Spinal cord (tissue), 10 donors: Measurements from ENCODE around the gene CD59. TPM values are rescaled to one million over a fixed set of nuclear protein-coding genes. Genes with fewer than 3 reads are reported as not detected.
A peak's percentile ranks its signal among the peaks of the same experiment; 100 is the strongest.
"Not testable (repeated sequence)": the region's sequence is repeated elsewhere in the genome, so short reads cannot be mapped to it uniquely, and the experiment has no call there.

ENCODE experiments used
- DNase-seq, 6 donors: peaks; one replicate each; pipeline versions ENCODE4 v3.0.0 to v3.0.0-alpha.2; 2013 to 2015; ENCODE audit warnings: low spot score in 6 of 6, low read depth in 4 of 6
- H3K27ac ChIP-seq: one replicate; pipeline ENCODE4 v1.5.1; 2013; ENCODE audit warnings: low read depth, low read length, control low read depth
- H3K27me3 ChIP-seq: one replicate; pipeline ENCODE4 v1.6.1; 2013; ENCODE audit warnings: low read length; ENCODE audit not compliant: control insufficient read depth, insufficient read depth
- H3K36me3 ChIP-seq: one replicate; pipeline ENCODE4 v1.6.1; 2013; ENCODE audit warnings: low read length; ENCODE audit not compliant: control insufficient read depth, insufficient read depth
- H3K4me1 ChIP-seq: one replicate; pipeline ENCODE4 v1.6.1; 2013; ENCODE audit warnings: low read length; ENCODE audit not compliant: control insufficient read depth, insufficient read depth
- H3K4me3 ChIP-seq: one replicate; pipeline ENCODE4 v1.5.1; 2013; ENCODE audit warnings: low read depth, low read length, control low read depth
- H3K9me3 ChIP-seq: one replicate; pipeline ENCODE4 v1.6.1; 2013; ENCODE audit warnings: low read length; ENCODE audit not compliant: control insufficient read depth, insufficient read depth
- WGBS: methylation state at CpG from one replicate; pipeline ENCODE4 v1.1.5; 2013; ENCODE audit warnings: missing lambda C conversion rate; ENCODE audit not compliant: insufficient coverage; 5-methylcytosine and 5-hydroxymethylcytosine counted together
- polyA plus RNA-seq, 2 donors: library from polyadenylated mRNA; unstranded; fragments of 120-200 nt; gene quantifications; one replicate each; pipeline ENCODE4 v1.2.1, GENCODE V29; 2013; ENCODE audit not compliant: insufficient read length in 2 of 2
- total RNA-seq, 2 donors: library from RNA; depleted of rRNA in 1 of 2; stranded (reverse); fragments of 120-200 nt in 1 of 2; fragments of >200 nt in 1 of 2; gene quantifications; one replicate each; pipeline versions ENCODE4 v1.2.3 to v1.2.4, GENCODE V29; 2013 to 2014
- donor health status: healthy.

The CD59 gene
- total and polyA plus RNA-seq, 4 donors = 123 to 326 (median 159) TPM

DNA sequence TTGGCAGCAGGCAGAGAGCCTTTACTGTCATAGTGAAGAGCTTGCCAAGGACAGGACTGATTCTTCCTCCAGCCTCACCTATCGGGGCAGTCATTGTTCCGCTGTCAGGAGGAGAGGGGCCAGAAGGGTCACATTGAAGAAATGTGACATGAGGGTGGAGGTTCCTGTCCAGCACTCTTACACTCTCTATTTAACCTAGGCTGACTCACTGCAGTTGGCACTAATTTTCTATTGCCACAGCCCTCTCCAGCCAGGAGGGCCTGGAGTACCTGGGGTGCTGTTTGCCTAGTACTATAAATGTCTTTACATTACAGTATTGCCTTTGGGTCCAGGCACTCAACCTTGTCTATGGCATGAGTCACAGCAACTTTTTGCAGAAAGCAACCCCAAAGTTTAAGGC lies 28.4 kb downstream of the CD59 start:
- DNase-seq, H3K27ac ChIP-seq, H3K36me3 ChIP-seq, H3K9me3 ChIP-seq, H3K27me3 ChIP-seq, H3K4me3 ChIP-seq: not testable (repeated sequence)
- H3K4me1 ChIP-seq = peaks cover 12% of the 10 kb centered on the region
- WGBS = no CpG with 5 or more reads among the region's 2 CpGs

DNA sequence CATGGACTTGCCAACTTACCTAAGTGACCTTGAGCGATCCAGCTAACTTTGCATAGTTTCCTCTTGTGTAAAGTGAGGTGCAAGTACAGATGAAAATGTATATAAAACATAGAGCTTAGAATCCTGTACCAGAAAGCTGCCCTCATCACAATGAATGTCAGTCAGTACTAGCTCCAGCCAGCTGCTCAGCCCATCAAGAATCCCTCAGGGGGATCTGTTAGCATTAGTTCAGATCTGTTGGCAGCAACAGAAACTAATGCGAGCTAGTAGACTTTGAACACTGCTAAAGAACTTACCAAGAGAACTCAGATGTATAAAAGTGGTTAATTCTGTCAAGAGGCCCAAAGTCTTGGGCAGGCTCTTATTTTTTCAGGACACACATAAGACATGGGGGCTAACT lies 29.3 kb downstream of the CD59 start:
- Histone ChIP-seq H3K27me3 (no peaks in the 10 kb centered on the region), H3K36me3 (no peaks in the 10 kb centered on the region), H3K27ac (peak overlapping the region; percentile 25), H3K9me3 (no peaks in the 10 kb centered on the region), H3K4me1 (peaks cover 15% of the 10 kb centered on the region), H3K4me3 (no peak overlapping the region)
- DNase-seq = no peak
- 100% methylated on average over 1 of the region's 2 CpGs for WGBS

DNA sequence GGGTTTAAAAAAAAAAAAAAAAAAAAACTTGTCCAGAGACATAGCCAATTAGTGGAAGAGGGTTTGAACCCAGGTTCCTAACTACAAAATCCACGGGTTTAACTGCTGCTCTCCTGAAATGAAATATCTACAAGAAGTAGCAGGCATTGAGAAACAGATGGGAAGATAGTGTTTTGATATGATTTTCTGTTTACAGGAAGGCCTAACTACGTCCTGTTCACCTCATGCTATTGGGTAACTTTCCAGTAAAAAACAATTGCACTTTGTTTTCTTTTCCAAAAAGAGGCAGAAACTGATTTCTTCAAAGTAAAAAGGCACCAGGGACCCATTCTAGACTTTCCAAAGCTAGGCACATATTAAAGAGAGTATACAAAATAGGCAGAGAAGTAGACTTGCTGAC lies 29.7 kb downstream of the CD59 start:
- no CpG with 5 or more reads among the region's 2 CpGs for WGBS
- no peak overlapping the region for H3K4me3 ChIP-seq
- H3K27me3 ChIP-seq = no peaks in the 10 kb centered on the region
- H3K4me1 ChIP-seq = peaks cover 17% of the 10 kb centered on the region
- no peaks in the 10 kb centered on the region for H3K9me3 ChIP-seq
- peak overlapping the region; percentile 25 for H3K27ac ChIP-seq
- no peaks in the 10 kb centered on the region for H3K36me3 ChIP-seq
- DNase-seq = no peak

DNA sequence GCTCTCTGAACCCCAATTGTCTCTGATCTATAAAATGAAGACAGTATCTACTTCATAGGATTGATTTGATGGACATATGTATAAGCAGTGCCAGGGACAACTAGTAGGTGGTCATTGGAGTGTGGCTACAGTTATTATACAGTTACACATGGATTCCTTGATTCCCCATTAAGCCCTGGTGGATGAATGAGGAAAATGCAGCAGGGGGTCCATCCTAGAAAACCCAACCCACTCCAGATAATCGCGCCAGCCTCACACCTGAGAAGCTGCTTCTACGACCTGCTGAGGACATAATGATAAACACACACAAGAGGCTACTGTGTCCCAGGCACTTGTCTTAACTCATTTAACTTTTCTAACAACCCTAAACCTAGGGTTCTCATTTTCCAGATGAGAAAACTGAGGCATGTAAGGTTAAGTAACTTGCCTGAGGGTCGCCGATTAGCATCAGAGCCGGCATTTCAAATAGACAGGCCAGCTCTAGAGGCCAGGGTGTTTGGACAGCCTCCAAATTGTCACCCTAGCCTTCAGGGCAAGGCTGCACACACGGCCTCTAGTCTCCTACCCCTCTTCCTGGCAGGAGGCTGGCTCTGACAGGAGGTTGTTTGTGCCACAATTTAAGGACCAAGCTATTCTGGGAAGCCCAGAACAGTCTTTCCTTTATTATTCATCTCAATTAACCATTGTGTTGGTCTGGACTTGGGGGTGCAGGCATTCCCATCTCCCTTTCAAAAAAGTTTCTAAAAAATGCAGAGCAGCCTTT lies 31.8 kb downstream of the CD59 start:
- DNase-seq = no peak
- 74% methylated on average over 7 of the region's 7 CpGs for WGBS
- Histone ChIP-seq H3K9me3 (no peaks in the 10 kb centered on the region), H3K36me3 (no peaks in the 10 kb centered on the region), H3K27me3 (no peaks in the 10 kb centered on the region), H3K4me1 (peaks cover 28% of the 10 kb centered on the region), H3K4me3 (no peak overlapping the region), H3K27ac (no peak overlapping the region)

DNA sequence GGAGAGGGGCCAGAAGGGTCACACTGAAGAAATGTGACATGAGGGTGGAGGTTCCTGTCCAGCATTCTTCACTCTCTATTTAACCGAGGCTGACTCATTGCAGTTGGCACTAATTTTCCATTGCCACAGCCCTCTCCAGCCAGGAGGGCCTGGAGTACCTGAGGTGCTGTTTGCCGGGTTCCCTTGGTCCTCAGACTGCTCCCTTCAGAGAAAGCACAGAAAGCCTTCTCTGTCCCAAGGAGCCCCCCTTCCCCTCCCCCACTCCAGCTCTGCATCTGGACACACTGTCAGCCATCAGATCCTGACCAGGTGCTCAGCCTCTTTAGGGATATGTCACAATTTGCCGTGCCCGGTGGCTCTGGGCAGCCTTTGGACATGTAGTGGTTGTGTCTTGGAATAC lies 32.4 kb downstream of the CD59 start:
- Histone ChIP-seq H3K4me3 (no peak overlapping the region), H3K27me3 (no peaks in the 10 kb centered on the region), H3K4me1 (peaks cover 28% of the 10 kb centered on the region), H3K36me3 (no peaks in the 10 kb centered on the region), H3K27ac (no peak overlapping the region), H3K9me3 (no peaks in the 10 kb centered on the region)
- 80% methylated on average over 2 of the region's 4 CpGs for WGBS
- DNase-seq = no peak

DNA sequence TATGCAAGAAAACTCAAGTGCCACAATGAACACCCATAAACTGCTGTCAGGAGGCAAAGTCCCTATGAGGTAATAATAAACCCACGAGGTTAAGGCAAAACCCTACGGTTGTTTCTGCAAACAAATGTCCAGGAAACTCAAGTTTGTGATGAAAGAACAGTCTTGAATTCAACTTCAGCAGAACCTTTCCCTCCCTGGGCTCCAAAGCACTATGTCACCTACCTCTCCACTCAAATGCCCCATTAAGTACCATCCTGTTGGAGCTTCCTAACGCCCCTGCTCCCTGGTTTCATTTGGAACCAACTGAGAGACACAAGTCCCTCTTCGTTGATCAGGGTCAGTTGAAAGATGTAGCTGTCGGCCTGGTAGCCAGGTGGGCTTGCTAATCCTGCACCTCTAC lies 33.0 kb downstream of the CD59 start:
- DNase-seq = no peak
- H3K4me1 ChIP-seq = peaks cover 28% of the 10 kb centered on the region
- H3K4me3 ChIP-seq = no peak overlapping the region
- no peaks in the 10 kb centered on the region for H3K9me3 ChIP-seq
- H3K27me3 ChIP-seq = no peaks in the 10 kb centered on the region
- H3K27ac ChIP-seq = no peak overlapping the region
- 83% methylated on average over 1 of the region's 5 CpGs for WGBS
- H3K36me3 ChIP-seq = no peaks in the 10 kb centered on the region

DNA sequence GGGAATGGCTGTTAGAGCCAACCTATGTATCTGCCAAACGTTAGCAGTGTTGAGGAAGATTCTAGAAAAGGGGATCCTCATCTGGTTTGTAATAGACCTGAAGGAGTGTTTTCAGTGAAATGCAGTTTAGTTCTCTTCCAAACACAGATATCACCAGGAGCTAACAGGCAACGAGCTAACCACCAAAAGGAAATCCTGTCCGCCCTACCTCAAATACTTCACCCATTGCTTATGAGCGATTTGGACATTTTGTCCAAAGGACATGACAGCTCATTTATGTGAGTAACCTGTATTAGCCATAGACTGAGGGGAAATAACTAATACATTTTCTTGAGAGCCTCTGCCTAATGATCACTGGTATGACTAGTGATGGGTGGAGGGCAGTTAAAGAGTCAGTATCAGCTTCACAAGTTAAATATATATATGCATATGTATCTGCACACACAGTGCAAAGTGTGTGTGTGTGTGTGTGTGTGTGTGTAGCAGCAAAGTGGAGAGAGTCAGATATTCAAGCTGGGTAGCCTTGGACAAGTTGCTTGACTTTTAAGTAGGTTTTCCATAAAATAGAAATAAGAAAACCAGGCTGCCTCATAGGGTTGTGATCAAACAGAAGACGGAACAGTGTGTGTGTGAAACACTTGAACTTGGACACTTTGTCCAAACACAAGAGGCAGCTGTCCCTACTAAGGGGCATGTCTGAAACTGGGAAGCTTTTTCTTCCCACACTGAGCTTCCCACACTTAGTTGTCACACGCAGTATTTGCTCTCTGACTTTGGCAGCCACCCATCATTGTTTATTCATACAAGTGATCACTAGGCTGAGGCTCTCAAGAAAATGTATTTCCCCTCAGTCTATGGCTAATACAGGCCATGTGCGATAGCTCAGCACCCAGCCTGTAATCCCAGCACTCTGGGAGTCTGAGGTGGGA lies 34.7 kb downstream of the CD59 start:
- peak overlapping the region; percentile 42 for H3K4me3 ChIP-seq
- H3K9me3 ChIP-seq = no peaks in the 10 kb centered on the region
- peaks cover 4% of the 10 kb centered on the region for H3K27me3 ChIP-seq
- H3K4me1 ChIP-seq = peaks cover 31% of the 10 kb centered on the region
- peak overlapping the region; percentile 92 for H3K27ac ChIP-seq
- DNase-seq = peak in 4 of 6 donors; percentile 35 to 87 (median 62)
- 10% methylated on average over 2 of the region's 7 CpGs for WGBS
- no peaks in the 10 kb centered on the region for H3K36me3 ChIP-seq

DNA sequence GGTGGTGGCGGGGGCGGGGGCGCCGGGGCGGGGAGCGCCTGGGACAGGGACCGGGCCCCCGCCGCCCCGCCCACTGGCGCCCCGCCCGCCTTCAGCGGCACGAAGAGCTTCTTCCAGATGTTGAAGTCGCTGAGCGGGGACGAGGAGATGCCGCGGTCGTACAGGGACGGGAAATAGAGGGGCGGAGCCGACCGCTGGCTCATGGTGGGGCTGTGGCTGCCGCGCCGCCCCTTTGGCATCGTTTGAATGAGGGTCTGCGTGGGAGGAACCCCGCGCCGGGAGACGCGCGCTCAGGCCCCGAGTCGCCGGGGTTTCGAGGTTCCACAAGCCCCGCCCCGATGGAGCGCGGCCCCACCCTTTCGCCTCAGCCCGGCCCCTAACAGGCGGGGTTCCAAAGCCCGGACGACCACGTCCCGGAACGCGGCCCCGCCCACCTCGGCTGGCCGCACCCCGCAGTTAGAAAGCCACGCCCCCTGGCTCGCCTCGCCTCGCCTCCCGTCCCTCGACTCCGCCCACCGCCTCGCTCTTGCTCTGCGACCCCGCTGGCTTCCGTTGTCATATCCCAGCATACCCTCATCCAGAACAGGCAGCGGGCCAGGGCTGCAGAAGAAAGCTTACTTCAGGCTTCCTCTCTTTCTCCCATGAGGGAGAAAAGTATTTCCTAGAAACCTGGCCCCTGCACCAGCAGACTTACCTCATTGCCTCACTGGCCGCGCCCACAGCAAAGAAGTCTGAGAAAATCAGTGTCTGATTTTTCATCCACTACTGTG lies 35.5 kb downstream of the CD59 start, which contains the start of gene C11orf91:
C11orf91 (minus strand) TSS at position 325 of the 770 bp plus-strand sequence; CDS start at position 239, 86 bp downstream.
- DNase-seq = peak; percentile 86 to 99 (median 92)
- Histone ChIP-seq H3K4me1 (peaks cover 31% of the 10 kb centered on the region), H3K9me3 (no peaks in the 10 kb centered on the region), H3K27ac (peak within 1 kb of the TSS; percentile 92), H3K36me3 (no peaks in the 10 kb centered on the region), H3K4me3 (peak within 1 kb of the TSS; percentile 62), H3K27me3 (peaks cover 6% of the 10 kb centered on the region)
- WGBS = under 1% methylated on average over 66 of the region's 72 CpGs

DNA sequence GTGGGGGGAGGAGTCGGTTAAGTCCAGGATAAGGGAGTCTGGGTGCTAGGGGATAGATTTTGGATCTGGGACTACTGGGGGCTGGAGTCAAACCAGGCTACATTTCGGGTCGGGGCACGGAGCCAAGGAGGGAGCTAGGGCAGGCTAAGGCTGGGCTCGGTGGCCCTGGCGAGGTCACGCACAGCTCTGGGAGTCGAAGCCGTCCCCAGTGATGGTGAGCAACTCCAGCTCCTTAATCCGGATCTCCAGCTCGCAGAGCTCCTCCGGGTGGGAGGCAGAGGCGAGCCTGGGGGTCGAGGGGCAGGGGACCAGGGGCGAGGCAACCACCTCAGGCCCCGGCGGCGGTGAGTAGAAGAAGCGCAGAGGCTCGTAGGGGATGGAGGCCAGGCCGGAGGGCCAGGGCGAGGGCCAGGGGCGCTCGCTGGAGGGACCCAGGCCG lies 36.1 kb downstream of the CD59 start:
- Histone ChIP-seq H3K9me3 (no peaks in the 10 kb centered on the region), H3K27me3 (peaks cover 6% of the 10 kb centered on the region), H3K4me1 (peaks cover 35% of the 10 kb centered on the region), H3K4me3 (peak overlapping the region; percentile 62), H3K36me3 (no peaks in the 10 kb centered on the region), H3K27ac (peak overlapping the region; percentile 65)
- DNase-seq = no peak
- 23% methylated on average over 25 of the region's 25 CpGs for WGBS
